GM21529 (cell line): ENCODE measurements around the gene RXRA.

Experiments
- ATAC-seq: cut with Tn5 transposase; IDR thresholded peaks from one replicate; pipeline ENCODE4 v1.9.1; 2021; ENCODE audit not compliant: unreplicated experiment

The RXRA gene

GRCh38 chr9:134365115-134365596, 38.9 kb downstream of the RXRA start:
- no peak for ATAC-seq

- no peak for ATAC-seq
Measured at GRCh38 chr9:134365791-134366222, 39.6 kb downstream of the RXRA start.

GRCh38 chr9:134366223-134367031, 40.2 kb downstream of the RXRA start:
- no peak for ATAC-seq

- no peak for ATAC-seq
Measured at GRCh38 chr9:134367061-134367460, 40.8 kb downstream of the RXRA start.

GRCh38 chr9:134367791-134368490, 41.7 kb downstream of the RXRA start:
- no peak for ATAC-seq

DNA sequence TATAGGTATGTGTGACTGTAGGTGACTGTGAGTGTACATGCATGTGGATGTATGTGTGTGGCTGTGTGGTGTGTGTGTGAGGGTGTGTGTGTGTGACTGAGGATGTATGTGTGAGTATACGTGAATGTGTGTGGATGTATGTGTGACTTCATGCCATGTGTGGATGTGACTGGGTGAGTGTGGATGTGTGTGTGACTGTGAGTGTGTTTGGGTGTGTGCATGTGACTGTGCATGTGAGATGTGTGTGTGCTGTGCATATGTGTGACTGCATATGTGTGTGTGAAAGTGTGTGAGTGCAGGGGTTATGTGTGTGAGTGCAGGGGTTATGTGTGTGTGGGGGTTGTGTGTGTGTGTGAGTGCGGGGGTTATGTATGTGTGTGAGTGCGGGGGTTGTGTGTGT, 42.3 kb downstream of the RXRA start:
- no peak for ATAC-seq

DNA sequence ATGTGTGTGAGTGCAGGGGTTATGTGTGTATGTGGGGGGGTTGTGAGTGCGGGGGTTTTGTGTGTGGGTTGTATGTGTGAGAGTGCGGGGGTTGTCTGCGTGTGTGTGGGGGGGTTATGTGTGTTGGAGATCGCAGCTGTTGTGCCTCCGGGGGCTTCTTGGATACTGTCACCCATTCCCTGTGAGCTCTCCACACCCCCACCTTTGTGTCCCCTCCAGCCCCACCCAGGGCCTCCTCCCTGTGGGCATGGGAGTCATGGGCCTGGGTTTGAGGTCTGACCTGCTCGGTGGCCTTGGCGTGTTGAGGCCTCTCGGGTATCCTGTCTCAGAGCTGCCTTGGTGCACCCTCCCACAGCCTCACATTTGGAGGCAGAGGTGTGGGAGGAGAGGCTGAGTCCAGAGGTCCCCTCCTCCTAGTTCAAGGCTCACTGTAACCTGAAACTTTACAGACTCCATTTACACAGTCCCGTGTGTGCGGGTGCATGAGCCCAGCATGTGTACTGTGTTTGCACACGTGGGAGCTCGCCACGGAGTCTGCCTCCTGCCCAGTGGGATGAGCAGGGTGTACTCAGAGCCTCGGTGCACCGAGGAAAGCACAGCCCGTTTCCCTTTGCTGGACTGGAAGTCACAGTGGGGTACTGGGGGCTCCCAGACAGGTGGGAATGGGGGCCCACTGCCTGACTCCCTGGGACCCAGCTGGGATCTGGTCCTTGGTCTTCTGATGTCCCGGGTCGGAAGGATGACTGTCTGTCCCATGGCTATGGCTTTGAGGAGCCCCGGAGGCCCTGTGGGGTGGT, 43.4 kb downstream of the RXRA start:
- no peak for ATAC-seq

GRCh38 chr9:134370213-134370492, 43.9 kb downstream of the RXRA start:
- no peak for ATAC-seq

DNA sequence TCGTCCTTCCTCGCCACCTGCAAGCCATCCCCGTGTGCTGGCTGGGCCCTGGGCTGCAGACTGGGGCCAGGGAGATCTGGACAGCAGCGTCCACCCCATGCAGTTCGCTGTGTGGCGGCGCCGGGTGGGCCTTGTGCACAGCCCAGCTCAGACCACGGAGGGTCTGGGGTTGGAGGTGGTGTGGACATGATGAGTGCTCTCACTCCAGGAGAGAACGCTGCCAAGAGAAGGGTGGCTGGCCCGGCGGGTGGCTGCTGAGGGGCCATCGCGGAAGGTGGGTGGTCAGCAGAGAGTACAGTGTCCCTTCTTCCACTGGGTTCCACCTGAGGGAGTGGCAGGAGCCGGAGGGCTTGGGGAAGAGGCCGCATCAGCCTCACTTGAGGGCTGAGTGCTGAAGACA, 44.4 kb downstream of the RXRA start:
- ATAC-seq, result no peak

GRCh38 chr9:134371731-134372130, 45.5 kb downstream of the RXRA start:
- ATAC-seq, result no peak

DNA sequence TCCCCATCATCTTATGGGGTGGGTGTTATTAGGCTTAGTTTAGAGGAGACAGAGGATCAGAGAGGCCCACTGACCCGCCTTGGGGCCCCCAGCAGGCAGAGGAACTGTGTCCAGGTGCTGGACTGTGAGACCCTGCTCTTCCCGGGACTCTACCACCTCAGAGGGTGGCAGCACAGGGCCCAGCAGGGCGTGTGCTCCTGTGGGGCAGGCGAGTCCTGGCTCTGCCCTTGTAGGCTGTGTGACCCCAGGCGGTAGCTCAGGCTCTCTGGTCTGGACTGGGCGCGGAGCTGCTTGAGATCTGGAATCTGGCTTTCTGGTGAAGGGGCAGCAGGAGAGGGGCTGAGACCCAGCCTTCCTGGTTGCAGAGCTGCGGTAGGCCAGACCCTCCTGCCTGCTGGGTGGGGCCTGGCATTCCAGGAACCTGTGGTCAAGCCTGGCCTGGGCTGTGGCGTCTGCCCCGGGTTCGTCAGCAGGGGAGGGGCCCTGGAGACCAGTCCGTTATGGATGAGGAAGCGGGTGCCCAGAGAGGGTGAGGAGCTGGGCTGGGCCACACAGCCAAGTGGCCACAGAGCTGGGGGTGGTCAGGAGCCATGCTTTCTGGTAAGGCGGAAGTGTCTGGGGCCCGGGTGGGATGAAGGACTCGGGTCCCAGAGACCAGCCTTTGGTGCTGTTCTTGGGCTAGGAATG, 46.5 kb downstream of the RXRA start:
- ATAC-seq, result no peak

DNA sequence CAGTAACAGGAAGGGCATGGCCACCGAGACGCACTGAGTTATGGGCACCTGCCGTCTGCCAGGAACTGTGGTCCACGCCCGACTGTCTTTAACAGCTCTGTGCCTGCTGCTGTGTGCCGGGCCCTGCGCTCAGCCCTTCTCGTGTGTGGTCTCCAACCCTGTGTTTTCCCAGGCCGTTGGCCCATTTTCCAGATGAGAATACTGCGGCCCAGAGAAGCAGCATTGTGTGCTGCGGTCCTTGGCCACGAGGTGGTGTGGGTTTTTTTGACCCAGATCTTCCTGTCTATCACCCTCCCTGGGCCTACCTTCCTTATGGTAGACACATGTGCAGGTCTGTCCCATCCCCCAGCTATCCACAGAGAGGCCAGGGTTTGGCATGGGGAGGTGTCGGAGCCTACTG, 47.0 kb downstream of the RXRA start:
- ATAC-seq, result no peak

GRCh38 chr9:134373953-134374300, 47.7 kb downstream of the RXRA start:
- no peak for ATAC-seq

DNA sequence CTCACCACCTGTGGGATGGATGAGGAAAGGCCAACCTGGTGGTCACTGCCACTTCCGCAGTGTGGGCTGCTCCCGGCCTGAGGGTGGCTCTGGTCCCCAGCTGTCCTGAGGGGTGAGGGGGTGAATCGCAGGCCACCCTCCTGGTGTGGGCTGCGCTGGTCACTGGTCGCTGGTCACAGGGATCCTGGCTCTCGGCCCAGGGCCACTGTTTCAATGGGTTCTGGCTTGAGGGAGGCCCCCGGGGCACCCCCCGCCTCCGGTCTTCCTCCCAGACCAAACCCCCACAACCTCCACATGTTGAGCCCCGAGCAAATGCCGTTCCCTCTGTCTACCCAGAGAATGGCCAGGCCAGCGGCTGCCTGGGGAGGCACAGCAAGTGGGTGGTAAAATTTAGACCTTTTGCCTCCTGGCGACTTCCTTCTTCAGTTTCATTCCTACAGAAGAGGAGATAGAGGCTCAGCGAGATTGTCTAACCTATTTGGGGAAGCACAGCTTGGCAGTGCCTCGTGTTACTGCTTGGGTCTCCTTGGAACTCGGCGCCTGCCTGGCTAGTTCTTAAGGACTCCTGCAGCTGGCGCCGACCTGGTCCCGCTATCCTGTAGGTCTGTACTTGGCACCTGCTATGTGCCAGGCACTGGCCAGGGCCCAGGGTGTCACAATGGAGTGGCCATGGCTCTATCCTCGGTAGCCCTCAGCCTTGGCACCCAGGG, 48.2 kb downstream of the RXRA start:
- ATAC-seq, result no peak

DNA sequence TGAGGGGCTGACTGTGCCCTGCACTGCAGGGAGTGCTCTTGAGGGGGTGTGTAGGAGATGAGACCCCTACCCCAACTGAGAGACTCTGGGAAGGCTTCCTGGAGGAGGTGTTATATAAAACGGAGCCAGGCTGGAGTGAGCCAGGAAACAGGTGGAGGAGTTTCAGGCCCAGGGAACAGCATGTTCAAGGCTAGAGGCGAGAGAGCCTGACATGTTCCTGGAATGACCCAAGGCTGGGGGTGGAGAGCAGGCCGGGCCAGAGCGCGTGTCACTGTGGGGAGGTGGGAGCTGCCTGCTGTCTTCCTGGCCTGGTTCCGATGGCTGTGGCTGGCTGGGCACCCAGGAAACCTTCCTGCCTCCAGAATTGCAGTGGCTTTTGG, 48.7 kb downstream of the RXRA start:
- ATAC-seq, result no peak

DNA sequence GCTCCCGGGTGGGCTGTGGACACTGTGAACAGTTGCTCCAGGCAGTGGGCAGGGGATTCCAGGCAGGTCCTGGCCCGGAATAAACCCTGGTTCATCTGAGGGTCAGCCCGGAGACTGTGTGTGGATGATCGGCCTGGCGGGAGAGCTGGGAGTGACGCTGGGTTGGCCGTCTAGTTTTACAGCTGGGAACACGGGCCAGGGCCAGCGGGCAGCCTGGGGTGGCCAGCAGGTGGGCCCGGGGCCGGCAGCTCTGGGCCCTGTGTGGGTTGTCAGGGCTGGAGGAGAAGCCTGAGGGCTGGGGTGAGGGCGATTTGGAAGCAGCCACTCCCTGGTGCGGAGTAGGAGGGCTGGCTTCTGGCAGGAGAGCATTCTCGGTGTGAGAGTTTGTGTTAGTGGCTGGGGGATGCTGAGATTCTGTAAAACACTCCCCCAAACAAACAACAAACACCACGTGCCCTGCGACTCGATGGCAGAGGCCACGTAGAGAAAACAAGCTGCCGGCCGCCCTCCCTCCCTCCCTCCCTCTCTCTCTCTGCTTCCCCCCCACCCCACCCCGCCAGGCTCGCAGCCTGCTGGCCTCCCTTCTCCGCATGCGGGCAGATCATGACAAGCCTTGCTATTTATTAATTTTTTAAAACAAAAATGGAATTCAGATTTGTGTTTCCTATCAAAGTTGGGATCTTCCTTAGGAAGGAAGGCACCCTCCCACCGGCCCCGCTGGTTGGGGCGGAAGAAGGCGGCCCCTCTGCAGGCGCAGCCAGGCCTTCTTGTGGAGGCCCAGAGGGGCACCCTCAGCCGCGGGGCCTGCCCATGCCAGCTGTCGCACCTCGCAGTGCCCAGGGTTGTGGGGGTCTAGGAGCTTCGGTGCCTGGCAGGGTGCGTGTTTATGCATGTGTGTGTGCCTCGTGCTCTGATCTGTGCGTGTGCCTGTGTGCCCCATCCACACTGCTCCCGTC, 49.5 kb downstream of the RXRA start:
- ATAC-seq, result no peak

DNA sequence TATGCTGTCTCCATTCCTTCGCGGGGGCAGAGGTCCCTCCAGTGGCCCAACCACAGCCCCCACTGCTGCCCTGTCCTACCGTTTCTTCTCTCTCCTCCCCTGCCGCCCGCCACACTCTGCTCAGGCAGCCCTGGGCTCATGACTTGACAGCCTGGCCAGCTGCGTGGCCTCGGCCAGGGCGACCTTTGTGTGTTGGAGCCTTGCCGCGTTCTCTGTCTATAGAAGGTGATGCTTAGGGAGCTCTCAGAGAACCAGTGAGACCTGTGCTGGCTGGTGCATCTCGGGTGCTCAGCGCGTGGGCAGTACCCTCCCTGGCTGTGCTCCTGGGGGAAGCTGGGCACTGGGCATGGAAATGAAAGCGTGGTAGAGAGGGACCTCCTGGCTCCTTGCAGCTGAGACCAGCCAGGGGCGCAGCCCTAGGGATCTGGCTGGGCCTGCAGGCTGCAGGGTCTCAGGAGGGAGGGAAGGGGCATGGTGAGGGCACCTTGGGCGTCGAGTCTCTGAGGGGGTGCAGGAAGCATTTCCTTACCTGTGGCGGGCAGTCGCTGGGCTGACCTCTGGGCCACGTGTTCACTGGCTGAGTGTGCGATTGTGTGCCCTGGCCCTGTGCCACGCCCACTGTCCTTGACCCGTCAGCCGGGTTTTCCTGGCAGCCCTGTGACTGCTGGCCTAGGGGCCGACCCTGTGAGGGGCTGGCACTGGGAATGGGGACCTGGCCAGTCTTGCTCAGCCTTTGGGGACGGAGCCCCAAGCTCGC, 50.3 kb downstream of the RXRA start:
- no peak for ATAC-seq

GRCh38 chr9:134377143-134377484, 50.9 kb downstream of the RXRA start:
- ATAC-seq, result no peak

- ATAC-seq, result no peak
Measured at GRCh38 chr9:134377976-134378375, 51.7 kb downstream of the RXRA start.
